ENCODE measurements around the gene PARS2.

- TF ChIP-seq POLR2A (IDR thresholded peaks at IDR 0.05) = no peak
- no peak for TF ChIP-seq CTCF (IDR thresholded peaks at IDR 0.05)
Observed at GRCh38 chr1:54708385-54708784, 55.9 kb downstream of the PARS2 start.
